ENCODE data around the gene ANAPC5. TPM values are rescaled to one million over a fixed set of nuclear protein-coding genes. Genes with fewer than 3 reads are reported as not detected.

Gene ANAPC5
- total and polyA plus RNA-seq, 2 donors (not counting 1 experiment from before 2014, with no cell fraction given) = 113 to 149 TPM

GRCh38 chr12:121366063-121366459, 13.8 kb upstream of the ANAPC5 start:
- Histone ChIP-seq H3K79me2 (ENCODE audit: control insufficient read depth, insufficient read depth, low read length) (no peaks in the 10 kb centered on the region), H3K27ac (ENCODE audit: insufficient read depth, low read length) (no peak overlapping the region), H3K9ac (ENCODE audit: insufficient read depth, low read length) (no peak overlapping the region), H3K36me3 (ENCODE audit: control insufficient read depth, insufficient read depth, low read length) (no peaks in the 10 kb centered on the region), H4K20me1 (ENCODE audit: control insufficient read depth, extremely low read depth, insufficient read depth, low read length) (no peaks in the 10 kb centered on the region), H3K27me3 (ENCODE audit: control insufficient read depth, insufficient read depth, low read length) (no peaks in the 10 kb centered on the region), H2AFZ (ENCODE audit: low read length) (no peak overlapping the region), H3K4me1 (ENCODE audit: control insufficient read depth, extremely low read depth, insufficient read depth, low read length) (no peaks in the 10 kb centered on the region), H3K4me3 (replicated peaks in 1 of 4; ENCODE audit: control extremely low read depth in 1 of 4, insufficient read depth in 1 of 4, low read depth in 3 of 4, low read length in 4 of 4) (no peak overlapping the region), H3K9me3 (ENCODE audit: control insufficient read depth, insufficient read depth, low read depth, low read length) (no peaks in the 10 kb centered on the region), H3K4me2 (ENCODE audit: extremely low read depth, insufficient read depth, low read length) (no peak overlapping the region)
- no peak for DNase-seq (ENCODE audit: low read depth in 2 of 2)
- TF ChIP-seq CTCF (conservative IDR thresholded peaks at IDR 0.05 in 1 of 2, IDR thresholded peaks at IDR 0.05 in 1 of 2; ENCODE audit: low read depth in 1 of 2, low read length in 2 of 2) = no peak
- no peak for TF ChIP-seq EZH2 (IDR thresholded peaks at IDR 0.05; ENCODE audit: low read length, missing control alignments)

DNA sequence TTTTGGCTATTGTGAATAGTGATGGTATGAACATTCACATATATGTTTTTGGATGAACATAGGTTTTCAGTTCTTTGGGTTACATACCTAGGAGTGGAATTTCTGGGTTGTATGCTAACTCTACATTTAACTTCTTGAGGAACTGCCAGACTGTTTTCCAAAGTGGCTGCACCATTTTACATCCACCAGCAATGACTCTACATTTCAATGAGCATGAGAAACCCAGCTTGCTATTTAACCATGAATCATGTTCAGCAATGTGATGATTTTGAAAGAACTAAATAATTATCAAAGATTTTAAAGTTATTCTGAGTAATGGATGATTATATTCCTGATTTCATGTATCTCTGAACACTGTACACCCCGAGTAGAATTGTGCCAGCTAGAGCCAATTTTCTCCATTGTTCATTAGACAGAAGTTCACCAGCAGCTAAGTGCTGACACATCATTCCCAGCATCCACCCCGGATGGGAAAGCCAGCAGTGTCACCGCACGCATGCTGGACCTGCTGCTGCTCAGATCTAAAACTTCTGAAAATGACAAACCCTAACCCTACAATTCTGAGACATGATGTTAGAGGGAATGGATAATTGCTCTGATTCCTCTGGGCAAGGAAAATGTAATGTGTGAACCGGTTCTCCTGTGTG, 13.3 kb upstream of the ANAPC5 start:
- DNase-seq (ENCODE audit: low read depth in 2 of 2) = peak in 1 of 2 donors; percentile 24
- Histone ChIP-seq H2AFZ (ENCODE audit: low read length) (no peak overlapping the region), H3K27ac (ENCODE audit: insufficient read depth, low read length) (no peak overlapping the region), H3K4me2 (ENCODE audit: extremely low read depth, insufficient read depth, low read length) (no peak overlapping the region), H3K9me3 (ENCODE audit: control insufficient read depth, insufficient read depth, low read depth, low read length) (no peaks in the 10 kb centered on the region), H3K4me1 (ENCODE audit: control insufficient read depth, extremely low read depth, insufficient read depth, low read length) (no peaks in the 10 kb centered on the region), H3K4me3 (replicated peaks in 1 of 4; ENCODE audit: control extremely low read depth in 1 of 4, insufficient read depth in 1 of 4, low read depth in 3 of 4, low read length in 4 of 4) (no peak overlapping the region), H3K79me2 (ENCODE audit: control insufficient read depth, insufficient read depth, low read length) (no peaks in the 10 kb centered on the region), H3K27me3 (ENCODE audit: control insufficient read depth, insufficient read depth, low read length) (no peaks in the 10 kb centered on the region), H3K9ac (ENCODE audit: insufficient read depth, low read length) (no peak overlapping the region), H4K20me1 (ENCODE audit: control insufficient read depth, extremely low read depth, insufficient read depth, low read length) (no peaks in the 10 kb centered on the region), H3K36me3 (ENCODE audit: control insufficient read depth, insufficient read depth, low read length) (no peaks in the 10 kb centered on the region)
- TF ChIP-seq CTCF (conservative IDR thresholded peaks at IDR 0.05 in 1 of 2, IDR thresholded peaks at IDR 0.05 in 1 of 2; ENCODE audit: low read depth in 1 of 2, low read length in 2 of 2) (no peak), EZH2 (IDR thresholded peaks at IDR 0.05; ENCODE audit: low read length, missing control alignments) (no peak)

DNA sequence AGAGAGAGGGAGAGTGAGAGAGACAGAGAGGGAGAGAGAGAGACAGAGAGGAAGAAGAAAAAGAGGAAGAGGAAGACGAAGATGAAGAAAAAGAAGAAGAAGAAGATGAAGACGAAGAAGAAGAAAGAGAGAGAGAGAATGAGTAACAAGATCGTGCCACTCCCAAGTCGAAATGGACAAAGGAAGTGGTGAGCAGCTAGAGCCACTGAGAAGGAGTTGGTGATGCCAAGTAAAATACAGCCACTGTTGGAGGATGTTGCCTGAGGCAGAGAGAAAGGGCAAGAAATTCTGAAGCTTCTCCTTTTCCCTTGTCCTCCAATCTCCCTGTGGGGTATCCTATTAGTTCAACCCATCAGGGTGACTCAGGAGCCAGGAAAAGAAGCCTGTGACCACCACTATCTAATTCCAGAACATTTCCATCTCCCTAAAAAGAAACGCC, 12.5 kb upstream of the ANAPC5 start:
- H3K4me3 ChIP-seq (replicated peaks in 1 of 4; ENCODE audit: control extremely low read depth in 1 of 4, insufficient read depth in 1 of 4, low read depth in 3 of 4, low read length in 4 of 4) = no peak overlapping the region
- H2AFZ ChIP-seq (ENCODE audit: low read length) = no peak overlapping the region
- no peaks in the 10 kb centered on the region for H4K20me1 ChIP-seq (ENCODE audit: control insufficient read depth, extremely low read depth, insufficient read depth, low read length)
- H3K79me2 ChIP-seq (ENCODE audit: control insufficient read depth, insufficient read depth, low read length) = no peaks in the 10 kb centered on the region
- TF ChIP-seq CTCF (conservative IDR thresholded peaks at IDR 0.05 in 1 of 2, IDR thresholded peaks at IDR 0.05 in 1 of 2; ENCODE audit: low read depth in 1 of 2, low read length in 2 of 2) (no peak), EZH2 (IDR thresholded peaks at IDR 0.05; ENCODE audit: low read length, missing control alignments) (no peak)
- H3K4me2 ChIP-seq (ENCODE audit: extremely low read depth, insufficient read depth, low read length) = no peak overlapping the region
- H3K27ac ChIP-seq (ENCODE audit: insufficient read depth, low read length) = no peak overlapping the region
- H3K4me1 ChIP-seq (ENCODE audit: control insufficient read depth, extremely low read depth, insufficient read depth, low read length) = no peaks in the 10 kb centered on the region
- H3K9ac ChIP-seq (ENCODE audit: insufficient read depth, low read length) = no peak overlapping the region
- no peaks in the 10 kb centered on the region for H3K9me3 ChIP-seq (ENCODE audit: control insufficient read depth, insufficient read depth, low read depth, low read length)
- no peaks in the 10 kb centered on the region for H3K27me3 ChIP-seq (ENCODE audit: control insufficient read depth, insufficient read depth, low read length)
- DNase-seq (ENCODE audit: low read depth in 2 of 2) = peak in 1 of 2 donors; percentile 46
- no peaks in the 10 kb centered on the region for H3K36me3 ChIP-seq (ENCODE audit: control insufficient read depth, insufficient read depth, low read length)
